ENCODE results near the gene JUN. TPM values are rescaled to one million over a fixed set of nuclear protein-coding genes. Genes with fewer than 3 reads are reported as not detected.

The JUN gene
- total RNA-seq, 2 donors from 2014 or later = 15.1 to 16.3 TPM

DNA sequence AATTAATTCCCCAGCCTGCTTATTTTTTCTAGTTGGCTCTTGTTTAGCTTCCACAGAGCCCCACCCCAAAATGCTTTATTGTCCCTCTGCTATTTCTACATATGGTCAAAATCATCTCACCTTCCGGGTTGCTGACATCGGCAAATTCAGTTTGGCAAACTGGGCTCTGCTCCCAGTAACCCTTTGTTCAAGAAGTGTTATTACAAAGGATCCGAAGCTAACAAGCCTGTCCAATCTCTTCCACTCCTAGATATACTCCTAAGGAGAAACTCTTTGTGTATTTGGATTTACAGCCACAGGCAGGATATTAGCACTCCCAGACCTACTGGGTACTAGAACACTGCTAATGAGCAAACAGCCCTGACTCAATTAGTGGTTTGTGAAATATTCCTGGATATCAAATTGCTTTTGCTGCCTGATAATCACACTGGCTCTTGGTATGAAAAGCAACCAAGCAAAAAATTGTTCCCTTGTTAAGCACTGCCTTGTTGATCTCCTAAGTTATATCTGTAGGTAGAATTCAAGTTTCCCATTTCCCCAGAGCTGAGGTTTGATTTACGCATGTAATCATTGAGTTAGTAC, 4.0 kb downstream of the JUN start:
- peaks cover 30% of the 10 kb centered on the region for H3K4me1 Mint-ChIP-seq
- no peaks in the 10 kb centered on the region for H3K4me1 ChIP-seq (ENCODE audit: control insufficient read depth, insufficient read depth, low read length)
- H3K9me3 Mint-ChIP-seq = no peaks in the 10 kb centered on the region
- TF ChIP-seq CTCF (conservative IDR thresholded peaks at IDR 0.05) = no peak
- no peak overlapping the region for H3K27ac Mint-ChIP-seq
- H3K36me3 Mint-ChIP-seq (ENCODE audit: low read depth) = no peaks in the 10 kb centered on the region
- H3K27me3 Mint-ChIP-seq (ENCODE audit: insufficient read depth) = peaks cover 28% of the 10 kb centered on the region
- H3K36me3 ChIP-seq (ENCODE audit: control insufficient read depth, insufficient read depth, low read length) = no peaks in the 10 kb centered on the region
- H3K27me3 ChIP-seq (ENCODE audit: control insufficient read depth, insufficient read depth, low read length, poor library complexity, severe bottlenecking) = peaks cover 3% of the 10 kb centered on the region
- DNase-seq = peak; percentile 64
- H3K9ac ChIP-seq (ENCODE audit: extremely low read depth, low read length, poor library complexity, severe bottlenecking) = no peak overlapping the region
- WGBS, 2 experiments (ENCODE audit: insufficient coverage in 1 of 2, insufficient read length in 1 of 2) = 81% methylated on average over 4 of the region's 4 CpGs; no CpG with 5 or more reads in 1 of the 2 experiments
- H3K4me3 ChIP-seq (ENCODE audit: low read length) = peak overlapping the region; percentile 90
- H3K9me3 ChIP-seq (ENCODE audit: control insufficient read depth, low read length) = no peaks in the 10 kb centered on the region
- H3K4me3 Mint-ChIP-seq = peak overlapping the region; percentile 85
- no peak overlapping the region for H3K27ac ChIP-seq (ENCODE audit: low read depth, low read length)

- Mint-ChIP-seq H3K27ac (no peak overlapping the region), H3K9me3 (no peaks in the 10 kb centered on the region), H3K4me3 (no peak overlapping the region), H3K4me1 (peaks cover 30% of the 10 kb centered on the region), H3K36me3 (ENCODE audit: low read depth) (no peaks in the 10 kb centered on the region), H3K27me3 (ENCODE audit: insufficient read depth) (peaks cover 30% of the 10 kb centered on the region)
- H3K9me3 ChIP-seq (ENCODE audit: control insufficient read depth, low read length) = no peaks in the 10 kb centered on the region
- H3K36me3 ChIP-seq (ENCODE audit: control insufficient read depth, insufficient read depth, low read length) = no peaks in the 10 kb centered on the region
- DNase-seq = no peak
- no peak for TF ChIP-seq CTCF (conservative IDR thresholded peaks at IDR 0.05)
- 95% methylated on average over 2 of the region's 2 CpGs; no CpG with 5 or more reads in 1 of the 2 experiments for WGBS, 2 experiments (ENCODE audit: insufficient coverage in 1 of 2, insufficient read length in 1 of 2)
- no peak overlapping the region for H3K27ac ChIP-seq (ENCODE audit: low read depth, low read length)
- H3K27me3 ChIP-seq (ENCODE audit: control insufficient read depth, insufficient read depth, low read length, poor library complexity, severe bottlenecking) = peaks cover 8% of the 10 kb centered on the region
- no peak overlapping the region for H3K4me3 ChIP-seq (ENCODE audit: low read length)
- no peak overlapping the region for H3K9ac ChIP-seq (ENCODE audit: extremely low read depth, low read length, poor library complexity, severe bottlenecking)
- no peaks in the 10 kb centered on the region for H3K4me1 ChIP-seq (ENCODE audit: control insufficient read depth, insufficient read depth, low read length)
Observed at GRCh38 chr1:58779059-58779754, 4.6 kb downstream of the JUN start.

DNA sequence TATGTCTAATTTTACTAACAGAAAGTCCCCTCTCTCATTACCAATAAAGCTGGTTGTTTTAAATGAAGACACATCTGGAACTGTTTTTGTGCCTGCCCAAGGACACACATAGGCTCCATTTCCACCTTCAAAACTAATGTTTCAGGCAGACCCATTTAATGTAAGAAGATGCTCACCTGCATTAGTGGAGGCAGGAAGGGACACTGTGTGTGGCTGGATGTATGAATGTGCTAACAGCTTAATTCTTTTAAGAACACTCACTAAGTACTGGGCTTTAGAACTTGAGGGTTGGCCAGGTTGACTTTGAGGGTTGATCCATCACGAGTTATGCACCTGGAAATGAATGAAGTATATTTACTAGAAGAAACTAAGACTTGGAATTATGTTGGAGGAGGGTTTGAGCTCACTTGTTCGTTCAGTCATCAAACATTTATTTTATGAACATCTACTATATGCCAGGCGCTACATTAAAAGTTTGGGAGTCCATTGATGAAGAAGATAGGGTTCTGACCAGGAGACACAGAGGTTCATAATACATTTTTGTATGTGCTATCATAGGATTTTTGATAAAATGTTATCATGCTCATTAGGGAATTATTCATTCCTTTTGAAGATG, 5.4 kb downstream of the JUN start:
- peaks cover 8% of the 10 kb centered on the region for H3K27me3 ChIP-seq (ENCODE audit: control insufficient read depth, insufficient read depth, low read length, poor library complexity, severe bottlenecking)
- no peak overlapping the region for H3K4me3 Mint-ChIP-seq

More for the DNA sequence above, 5.4 kb downstream of the JUN start:
- TF ChIP-seq CTCF (conservative IDR thresholded peaks at IDR 0.05) = no peak
- no peaks in the 10 kb centered on the region for H3K36me3 Mint-ChIP-seq (ENCODE audit: low read depth)
- peaks cover 33% of the 10 kb centered on the region for H3K4me1 Mint-ChIP-seq
- H3K36me3 ChIP-seq (ENCODE audit: control insufficient read depth, insufficient read depth, low read length) = no peaks in the 10 kb centered on the region
- no peak for DNase-seq
- H3K27me3 Mint-ChIP-seq (ENCODE audit: insufficient read depth) = peaks cover 30% of the 10 kb centered on the region
- H3K4me3 ChIP-seq (ENCODE audit: low read length) = no peak overlapping the region
- H3K9me3 ChIP-seq (ENCODE audit: control insufficient read depth, low read length) = no peaks in the 10 kb centered on the region
- no peak overlapping the region for H3K9ac ChIP-seq (ENCODE audit: extremely low read depth, low read length, poor library complexity, severe bottlenecking)
- H3K9me3 Mint-ChIP-seq = no peaks in the 10 kb centered on the region
- WGBS, 2 experiments (ENCODE audit: insufficient coverage in 1 of 2, insufficient read length in 1 of 2) = 94 to 100% methylated on average over 2 of the region's 3 CpGs
- no peak overlapping the region for H3K27ac ChIP-seq (ENCODE audit: low read depth, low read length)
- H3K4me1 ChIP-seq (ENCODE audit: control insufficient read depth, insufficient read depth, low read length) = no peaks in the 10 kb centered on the region
- no peak overlapping the region for H3K27ac Mint-ChIP-seq
